GM19240 (cell line): Measurements from ENCODE around the gene GPR146.
"Not testable (repeated sequence)": the region's sequence is repeated elsewhere in the genome, so short reads cannot be mapped to it uniquely, and the experiment has no call there.

ENCODE experiments used
- DNase-seq: peaks from one replicate; pipeline ENCODE4 v3.0.0; 2011; ENCODE audit warnings: low spot score; ENCODE audit not compliant: insufficient read length

Gene GPR146, protein sequence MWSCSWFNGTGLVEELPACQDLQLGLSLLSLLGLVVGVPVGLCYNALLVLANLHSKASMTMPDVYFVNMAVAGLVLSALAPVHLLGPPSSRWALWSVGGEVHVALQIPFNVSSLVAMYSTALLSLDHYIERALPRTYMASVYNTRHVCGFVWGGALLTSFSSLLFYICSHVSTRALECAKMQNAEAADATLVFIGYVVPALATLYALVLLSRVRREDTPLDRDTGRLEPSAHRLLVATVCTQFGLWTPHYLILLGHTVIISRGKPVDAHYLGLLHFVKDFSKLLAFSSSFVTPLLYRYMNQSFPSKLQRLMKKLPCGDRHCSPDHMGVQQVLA

DNA sequence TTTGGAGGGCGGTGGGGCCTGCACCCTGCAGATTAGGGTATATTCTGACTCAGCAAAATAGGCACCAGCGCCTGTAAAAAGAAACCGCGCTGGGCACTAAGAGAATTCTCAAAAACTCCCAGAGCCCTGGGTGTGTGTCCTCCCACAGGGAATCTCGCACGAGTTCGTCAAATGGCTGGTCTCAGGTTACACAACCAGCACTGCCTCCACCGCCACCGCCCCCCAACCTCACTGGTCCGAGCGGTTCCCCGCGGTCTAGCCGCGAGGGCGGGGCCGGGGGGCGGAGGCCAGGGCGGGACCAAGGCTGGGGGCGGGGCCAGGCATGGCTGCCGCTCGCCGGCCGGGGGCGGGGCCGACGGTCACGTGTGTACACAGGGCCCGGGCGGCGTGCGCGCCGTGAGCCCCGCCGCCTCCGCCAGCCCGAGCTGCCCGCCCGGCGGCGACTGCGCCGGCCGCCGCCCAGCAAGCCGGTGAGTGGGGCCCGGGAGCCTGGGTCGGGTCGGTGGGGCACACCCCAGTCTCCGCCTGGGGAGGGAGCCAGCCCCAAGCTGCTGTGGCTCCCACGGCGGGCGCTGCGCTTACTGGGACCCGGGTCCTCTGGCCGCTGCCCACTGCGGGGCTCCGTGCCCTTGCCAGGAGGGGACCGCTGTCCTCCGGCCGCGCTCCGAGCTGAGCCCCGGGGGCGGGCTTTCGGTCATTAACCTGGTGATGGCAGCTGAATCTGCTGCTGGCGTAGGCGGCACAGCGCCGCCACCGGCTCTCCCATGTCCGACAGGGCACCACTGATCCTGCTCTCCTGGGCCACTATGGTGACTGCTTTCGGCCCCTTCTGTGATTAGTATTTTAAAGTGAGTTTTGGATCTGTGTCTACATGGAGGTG is at the start of gene GPR146:
TSS of gene GPR146 (plus strand) at position 358 of the 880 bp plus-strand sequence. CDS start 12,970 bp downstream, outside the sequence.
- peak; percentile 100 for DNase-seq

- no peak for DNase-seq
Measured at GRCh38 chr7:994592-995308, 49.6 kb upstream of the GPR146 start.

GRCh38 chr7:995571-995970 is 48.8 kb upstream of the GPR146 start:
- DNase-seq, result no peak

- DNase-seq, result no peak
Measured at GRCh38 chr7:996079-996872, 48.1 kb upstream of the GPR146 start.

- DNase-seq, result no peak
Measured at GRCh38 chr7:997404-998395, 46.6 kb upstream of the GPR146 start.

GRCh38 chr7:999149-999879 is 45.0 kb upstream of the GPR146 start:
- no peak for DNase-seq

- DNase-seq, result no peak
Measured at GRCh38 chr7:999941-1000935, 44.1 kb upstream of the GPR146 start.

GRCh38 chr7:1001069-1001770 is 43.1 kb upstream of the GPR146 start:
- not testable (repeated sequence) for DNase-seq

DNA sequence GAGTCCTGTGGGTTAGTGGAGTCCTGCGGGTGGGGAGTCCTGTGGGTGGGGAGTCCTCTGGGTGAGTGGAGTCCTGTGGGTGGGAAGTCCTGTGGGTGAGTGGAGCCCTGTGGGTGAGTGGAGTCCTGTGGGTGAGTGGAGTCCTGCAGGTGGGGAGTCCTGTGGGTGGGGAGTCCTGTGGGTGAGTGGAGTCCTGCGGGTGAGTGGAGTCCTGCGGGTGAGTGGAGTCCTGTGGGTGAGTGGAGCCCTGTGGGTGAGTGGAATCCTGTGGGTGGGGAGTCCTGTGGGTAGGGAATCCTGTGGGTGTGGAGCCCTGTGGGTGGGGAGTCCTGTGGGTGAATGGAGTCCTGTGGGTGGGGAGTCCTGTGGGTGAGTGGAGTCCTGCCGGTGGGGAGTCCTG is 42.3 kb upstream of the GPR146 start:
- DNase-seq, result not testable (repeated sequence)

GRCh38 chr7:1002445-1002844 is 41.9 kb upstream of the GPR146 start:
- not testable (repeated sequence) for DNase-seq

- DNase-seq, result no peak
Measured at GRCh38 chr7:1004018-1004852, 40.1 kb upstream of the GPR146 start.

- no peak for DNase-seq
Measured at GRCh38 chr7:1005303-1005702, 39.0 kb upstream of the GPR146 start.

DNA sequence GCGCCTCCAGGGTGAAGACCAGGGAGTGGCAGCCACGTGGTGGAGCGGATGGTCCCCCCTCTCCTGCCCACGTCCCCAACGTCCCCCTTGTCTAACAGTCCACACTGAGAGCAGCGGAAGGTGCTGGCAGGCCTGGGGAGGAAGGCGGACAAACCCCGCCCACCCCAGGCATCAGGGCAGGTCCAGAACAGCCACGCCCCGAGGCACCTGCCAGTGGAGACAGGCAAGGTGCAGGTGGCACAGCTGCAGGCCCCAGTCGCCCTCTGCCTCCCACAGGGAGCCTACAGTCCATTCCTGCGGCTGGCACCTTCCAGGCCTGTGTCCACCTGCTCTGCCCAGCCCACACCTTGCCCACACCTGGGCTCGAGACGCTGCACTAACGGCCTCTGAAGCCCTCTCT is 36.4 kb upstream of the GPR146 start:
- no peak for DNase-seq

DNA sequence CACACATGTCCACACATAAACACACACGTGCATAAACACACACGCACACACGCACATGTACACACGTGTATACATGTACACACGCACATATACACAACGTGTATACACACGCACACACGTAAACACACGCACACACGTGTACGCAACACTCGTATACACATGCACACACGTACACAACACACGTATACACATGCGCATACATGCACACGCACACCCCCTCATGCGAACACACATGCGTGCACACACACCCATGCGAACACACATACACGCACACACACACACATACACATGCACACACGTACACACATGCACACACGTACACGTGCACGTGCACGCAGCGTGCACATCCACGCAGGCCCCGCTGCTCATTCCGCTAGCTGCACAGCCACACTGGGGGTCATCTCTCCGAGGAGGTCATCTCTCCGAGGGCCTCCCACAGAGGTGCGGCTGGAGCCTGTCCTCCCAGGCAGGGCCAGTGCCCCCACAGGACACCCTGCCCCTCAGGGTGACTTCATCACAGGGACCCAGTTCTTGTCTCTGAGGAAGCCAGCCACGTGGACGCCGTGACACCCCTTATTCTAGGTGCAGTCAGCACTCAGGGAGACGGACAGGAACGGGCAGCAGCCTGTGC is 35.5 kb upstream of the GPR146 start:
- no peak for DNase-seq

- DNase-seq, result no peak
Measured at GRCh38 chr7:1009747-1010146, 34.6 kb upstream of the GPR146 start.

DNA sequence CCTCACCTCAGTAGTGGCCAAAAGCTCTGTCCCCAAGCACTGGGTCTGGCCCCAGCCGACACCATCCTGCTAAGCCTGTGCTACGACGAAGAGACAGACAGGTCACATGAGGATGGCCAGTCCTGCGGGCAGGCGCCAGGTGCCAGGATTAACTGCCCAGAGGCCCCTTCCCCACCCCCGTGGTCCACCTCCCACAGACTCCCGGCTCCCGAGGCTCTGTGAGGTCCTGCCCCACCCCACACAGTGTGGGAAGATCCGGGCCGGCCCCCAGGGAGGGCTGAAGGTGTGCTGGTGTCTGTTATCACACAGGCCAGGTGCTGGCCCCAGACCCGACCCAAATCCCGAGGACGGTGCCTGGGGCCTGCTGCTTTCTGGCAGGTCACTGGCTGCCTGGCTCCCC is 34.1 kb upstream of the GPR146 start:
- DNase-seq, result no peak
